Liver (tissue), 9 donors: ENCODE measurements around the gene NR5A1. TPM values are rescaled to one million over a fixed set of nuclear protein-coding genes. Genes with fewer than 3 reads are reported as not detected.

Source experiments
- DNase-seq: peaks from one replicate; pipeline ENCODE4 v3.0.0-alpha.2; 2017; ENCODE audit warnings: low spot score
- H3K27ac ChIP-seq, 2 donors: one replicate each; pipeline ENCODE4 v1.7.0; 2013; ENCODE audit warnings: inconsistent platforms in 2 of 2, low read length in 2 of 2, control low read depth in 1 of 2, low read depth in 1 of 2, mild to moderate bottlenecking in 1 of 2
- H3K27me3 ChIP-seq, 4 donors: one replicate each; pipeline versions ENCODE4 v1.6.1 to v1.7.0; 2013; ENCODE audit warnings: low read length in 3 of 4, inconsistent platforms in 1 of 4, mild to moderate bottlenecking in 1 of 4, moderate library complexity in 1 of 4; ENCODE audit not compliant: control insufficient read depth in 4 of 4, insufficient read depth in 4 of 4
- H3K36me3 ChIP-seq, 4 donors: one replicate each; pipeline versions ENCODE4 v1.6.1 to v1.7.0; 2013; ENCODE audit warnings: low read length in 3 of 4, mild to moderate bottlenecking in 3 of 4, low read depth in 1 of 4, moderate library complexity in 1 of 4; ENCODE audit not compliant: control insufficient read depth in 4 of 4, insufficient read depth in 3 of 4
- H3K4me1 ChIP-seq, 4 donors: one replicate each; pipeline versions ENCODE4 v1.6.1 to v1.7.0; 2013; ENCODE audit warnings: low read length in 3 of 4, mild to moderate bottlenecking in 3 of 4, moderate library complexity in 1 of 4; ENCODE audit not compliant: control insufficient read depth in 4 of 4, insufficient read depth in 4 of 4
- H3K4me3 ChIP-seq, 3 donors: one replicate each; pipeline versions ENCODE4 v1.6.1 to v1.7.0; 2013; ENCODE audit warnings: low read length in 3 of 3, control low read depth in 1 of 3, low read depth in 1 of 3, mild to moderate bottlenecking in 1 of 3
- H3K9ac ChIP-seq, 2 donors: one replicate each; pipeline ENCODE4 v1.7.0; 2013; ENCODE audit warnings: low read length in 2 of 2, mild to moderate bottlenecking in 2 of 2, moderate library complexity in 2 of 2, control low read depth in 1 of 2, low read depth in 1 of 2
- H3K9me3 ChIP-seq, 4 donors: one replicate each; pipeline versions ENCODE4 v1.6.1 to v1.7.0; 2013; ENCODE audit warnings: low read length in 3 of 4; ENCODE audit not compliant: control insufficient read depth in 4 of 4
- EGR1 ChIP-seq, 2 donors: IDR thresholded peaks; 2 replicates each; pipeline ENCODE4 v1.6.1; 2016 to 2018; ENCODE audit warnings: antibody characterized with exemption in 2 of 2, low read depth in 2 of 2
- HNF4A ChIP-seq, 2 donors: conservative IDR thresholded peaks; 2 replicates each; pipeline ENCODE4 v1.6.1; 2016; ENCODE audit warnings: antibody characterized with exemption in 2 of 2, mild to moderate bottlenecking in 2 of 2
- NR2F2 ChIP-seq: IDR thresholded peaks from 2 replicates; pipeline ENCODE4 v1.6.1; 2016; ENCODE audit warnings: antibody characterized with exemption
- SP1 ChIP-seq: IDR thresholded peaks from 2 replicates; pipeline ENCODE4 v1.6.1; 2018; ENCODE audit warnings: antibody characterized with exemption, mild to moderate bottlenecking
- polyA plus RNA-seq, 2 donors: library from polyadenylated mRNA; stranded (reverse) in 1 of 2; unstranded in 1 of 2; fragments of 200-250 nt in 1 of 2; fragments of >200 nt in 1 of 2; fragmentation: Nextera tagmentation in 1 of 2; extraction: Ambion mirVana in 1 of 2; gene quantifications; one replicate each; pipeline versions ENCODE4 v1.2.1 to v1.2.3, GENCODE V29; 2013 to 2015
- total RNA-seq, 2 donors: library from RNA; depleted of rRNA; stranded (reverse); fragments of >200 nt; gene quantifications; one replicate each; pipeline ENCODE4 v1.2.3, GENCODE V29; 2014
- TF ChIP-seq, protein P1 (sequence below): IDR thresholded peaks from 2 replicates; pipeline ENCODE4 v1.6.1; 2016; ENCODE audit warnings: antibody characterized with exemption, mild to moderate bottlenecking
- TF ChIP-seq, protein P2 (sequence below): IDR thresholded peaks from 2 replicates; pipeline ENCODE4 v1.6.1; 2016; ENCODE audit warnings: antibody characterized with exemption
- donor health status: healthy.
- donor health status: healthy.
- donor health status: healthy.
- donor health status: healthy.
- donor health status: healthy.

The NR5A1 gene
- total and polyA plus RNA-seq, 4 donors, result not detected

DNA sequence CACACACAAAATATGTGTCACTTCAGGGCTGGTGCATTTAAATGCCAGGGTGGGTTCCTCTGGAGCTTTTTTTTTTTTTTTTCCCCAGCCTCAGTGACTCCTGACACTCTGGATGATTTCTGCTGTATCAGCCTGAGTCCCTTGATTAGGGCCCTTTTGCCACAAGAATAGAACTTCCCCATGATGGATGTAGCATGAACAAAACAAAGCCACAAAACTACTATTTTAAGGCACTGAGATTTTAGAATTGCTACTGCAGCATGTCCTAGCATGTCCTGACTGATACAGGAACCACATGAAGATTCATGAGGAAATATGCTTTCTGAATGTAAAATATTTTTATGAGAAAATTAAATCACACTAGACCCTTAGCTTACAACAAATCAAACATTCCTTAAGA is 70.9 kb downstream of the NR5A1 start:
- H3K27ac ChIP-seq, result no peak overlapping the region
- no peaks in the 10 kb centered on the region for H3K27me3 ChIP-seq
- no peaks in the 10 kb centered on the region for H3K4me1 ChIP-seq
- TF ChIP-seq HNF4A (conservative IDR thresholded peaks at IDR 0.05) (no peak), SP1 (no peak), EGR1 (IDR thresholded peaks at IDR 0.05; ENCODE audit: low read depth in 2 of 2) (no peak), NR2F2 (no peak)
- TF ChIP-seq, protein P1, sequence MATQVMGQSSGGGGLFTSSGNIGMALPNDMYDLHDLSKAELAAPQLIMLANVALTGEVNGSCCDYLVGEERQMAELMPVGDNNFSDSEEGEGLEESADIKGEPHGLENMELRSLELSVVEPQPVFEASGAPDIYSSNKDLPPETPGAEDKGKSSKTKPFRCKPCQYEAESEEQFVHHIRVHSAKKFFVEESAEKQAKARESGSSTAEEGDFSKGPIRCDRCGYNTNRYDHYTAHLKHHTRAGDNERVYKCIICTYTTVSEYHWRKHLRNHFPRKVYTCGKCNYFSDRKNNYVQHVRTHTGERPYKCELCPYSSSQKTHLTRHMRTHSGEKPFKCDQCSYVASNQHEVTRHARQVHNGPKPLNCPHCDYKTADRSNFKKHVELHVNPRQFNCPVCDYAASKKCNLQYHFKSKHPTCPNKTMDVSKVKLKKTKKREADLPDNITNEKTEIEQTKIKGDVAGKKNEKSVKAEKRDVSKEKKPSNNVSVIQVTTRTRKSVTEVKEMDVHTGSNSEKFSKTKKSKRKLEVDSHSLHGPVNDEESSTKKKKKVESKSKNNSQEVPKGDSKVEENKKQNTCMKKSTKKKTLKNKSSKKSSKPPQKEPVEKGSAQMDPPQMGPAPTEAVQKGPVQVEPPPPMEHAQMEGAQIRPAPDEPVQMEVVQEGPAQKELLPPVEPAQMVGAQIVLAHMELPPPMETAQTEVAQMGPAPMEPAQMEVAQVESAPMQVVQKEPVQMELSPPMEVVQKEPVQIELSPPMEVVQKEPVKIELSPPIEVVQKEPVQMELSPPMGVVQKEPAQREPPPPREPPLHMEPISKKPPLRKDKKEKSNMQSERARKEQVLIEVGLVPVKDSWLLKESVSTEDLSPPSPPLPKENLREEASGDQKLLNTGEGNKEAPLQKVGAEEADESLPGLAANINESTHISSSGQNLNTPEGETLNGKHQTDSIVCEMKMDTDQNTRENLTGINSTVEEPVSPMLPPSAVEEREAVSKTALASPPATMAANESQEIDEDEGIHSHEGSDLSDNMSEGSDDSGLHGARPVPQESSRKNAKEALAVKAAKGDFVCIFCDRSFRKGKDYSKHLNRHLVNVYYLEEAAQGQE, result no peak
- TF ChIP-seq, protein P2, sequence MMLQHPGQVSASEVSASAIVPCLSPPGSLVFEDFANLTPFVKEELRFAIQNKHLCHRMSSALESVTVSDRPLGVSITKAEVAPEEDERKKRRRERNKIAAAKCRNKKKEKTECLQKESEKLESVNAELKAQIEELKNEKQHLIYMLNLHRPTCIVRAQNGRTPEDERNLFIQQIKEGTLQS, result no peak
- H3K4me3 ChIP-seq, result no peak overlapping the region
- H3K9me3 ChIP-seq, result no peaks in the 10 kb centered on the region
- H3K36me3 ChIP-seq, result no peaks in the 10 kb centered on the region
- no peak for DNase-seq
- no peak overlapping the region for H3K9ac ChIP-seq

Other genes with a start within 250 kb of the NR5A1 start
- gene NEK6, start 249.4 kb downstream of the NR5A1 start, total RNA-seq, result 10 to 100 TPM; 36.4 to 48.5 TPM
- gene NEK6, start 249.4 kb downstream of the NR5A1 start, polyA plus RNA-seq, result 10 to 100 TPM; 32.5 to 49.7 TPM
- gene PSMB7, start 92.0 kb downstream of the NR5A1 start, total RNA-seq, result 100 to 1,000 TPM in 1 of 2 donors, 10 to 100 TPM in 1; 90.9 to 102 TPM
- gene PSMB7, start 92.0 kb downstream of the NR5A1 start, polyA plus RNA-seq, result 100 to 1,000 TPM; 166 to 183 TPM
- gene ADGRD2, start 56.9 kb downstream of the NR5A1 start, total RNA-seq, result not detected
- gene ADGRD2, start 56.9 kb downstream of the NR5A1 start, polyA plus RNA-seq, result not detected